Left ventricle myocardium superior (tissue), 1 donor: ENCODE results near the gene TNRC6C. TPM values are rescaled to one million over a fixed set of nuclear protein-coding genes. Genes with fewer than 3 reads are reported as not detected.

Experiments
- ATAC-seq: fragments of 200-7000 bp; cut with Tn5 transposase; one replicate; pipeline ENCODE4 v1.9.1; 2020; ENCODE audit warnings: mild to moderate bottlenecking, moderate library complexity
- DNase-seq: peaks from one replicate; pipeline ENCODE4 v3.0.0-alpha.2; 2020
- intact Hi-C: fragments of 100-400 bp; cut with micrococcal nuclease; formaldehyde crosslinking; loops from one replicate; pipeline ENCODE4 v1.11.0; 2022
- total RNA-seq: library from RNA; stranded (reverse); fragmentation: NEBNext Ultra II Directional; extraction: Animal tissue kit (Norgen Biotek cat#: 25700); gene quantifications from one replicate; pipeline ENCODE4 v1.2.1, GENCODE V29; 2021
- donor health status: DM: no; HTN: yes; CAD: no; lungs with severe emphysema.

TNRC6C gene
- total RNA-seq, 1 donor from 2014 or later, result 21.2 TPM

DNA sequence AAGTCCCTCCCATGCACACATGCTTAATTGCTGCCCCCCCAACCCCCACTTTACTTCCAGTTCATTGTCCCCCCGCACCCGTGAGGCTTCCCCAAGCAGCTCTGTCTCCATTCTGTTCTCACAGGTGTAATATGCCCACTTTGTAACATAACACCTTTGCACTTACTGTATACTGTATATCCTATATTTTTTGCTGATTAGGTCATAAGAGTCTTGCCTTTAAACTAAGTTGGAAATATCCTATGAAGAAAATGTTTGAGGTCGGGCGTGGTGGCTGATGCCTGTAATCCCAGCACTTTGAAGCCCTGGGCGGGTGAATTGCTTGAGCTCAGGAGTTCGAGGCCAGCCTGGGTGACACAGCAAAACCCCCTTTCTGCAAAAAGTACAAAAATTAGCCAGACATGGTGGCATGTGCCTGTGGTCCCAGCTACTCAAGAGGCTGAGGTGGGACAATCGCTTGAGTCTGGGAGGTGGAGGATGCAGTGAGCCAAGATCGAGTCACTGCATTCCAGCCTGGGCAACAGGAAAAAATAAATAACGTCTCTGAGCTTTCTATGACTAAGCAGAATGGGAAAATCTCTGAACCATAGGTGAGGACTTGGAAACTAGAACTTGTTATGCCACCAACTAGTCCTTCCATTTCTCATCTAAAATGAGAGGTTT, 76.1 kb downstream of the TNRC6C start:
- intact Hi-C loops, result no loop called here
- DNase-seq (no peak), ATAC-seq (no peak)

DNA sequence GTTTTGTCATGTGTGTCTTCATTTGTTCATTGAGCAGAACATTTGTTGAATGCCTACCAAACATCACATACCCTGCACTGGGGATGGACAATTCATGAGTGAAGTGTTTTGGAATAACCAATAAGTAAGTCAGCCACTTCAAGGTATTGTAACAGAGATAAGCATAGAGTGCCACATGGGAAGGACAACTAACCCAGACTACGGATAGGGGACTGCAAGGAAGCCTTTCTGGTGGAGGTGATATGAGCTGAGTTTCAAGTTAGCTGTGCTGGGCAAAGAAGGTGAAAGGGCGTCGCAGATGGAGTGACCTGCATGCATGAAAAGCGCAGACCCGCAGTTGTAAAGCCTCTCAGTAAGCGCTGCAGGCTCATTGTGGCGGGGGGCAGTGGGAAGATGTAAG, 78.8 kb downstream of the TNRC6C start:
- DNase-seq, result no peak
- no peak for ATAC-seq
- intact Hi-C loops, result no loop called here

DNA sequence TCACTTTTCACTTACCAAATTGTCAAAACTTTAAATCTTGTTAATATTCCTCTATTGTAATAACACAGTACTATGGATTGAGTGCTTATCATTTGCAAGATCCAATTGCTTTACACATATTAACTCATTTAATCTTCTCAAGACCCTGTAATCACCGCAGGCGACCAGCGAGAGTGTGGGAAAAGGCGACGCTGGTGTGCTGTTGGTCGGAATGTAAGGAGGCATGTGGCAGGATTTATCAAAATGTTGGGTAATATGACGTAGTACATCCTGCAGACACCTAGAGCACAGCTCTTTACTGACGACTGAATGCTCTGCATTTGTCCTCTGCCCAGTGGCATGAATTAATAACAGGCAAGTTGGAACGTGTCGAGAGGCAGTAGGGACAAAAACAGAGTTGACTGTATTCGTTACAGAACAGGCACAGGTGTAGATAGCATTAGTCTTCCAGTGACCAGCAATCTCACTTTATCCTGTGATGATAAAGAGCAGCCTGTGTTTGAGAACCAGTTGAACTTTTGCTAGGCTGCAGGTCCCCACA, 80.3 kb downstream of the TNRC6C start:
- DNase-seq (no peak), ATAC-seq (peak; percentile 4)
- intact Hi-C loops, result no loop called here

DNA sequence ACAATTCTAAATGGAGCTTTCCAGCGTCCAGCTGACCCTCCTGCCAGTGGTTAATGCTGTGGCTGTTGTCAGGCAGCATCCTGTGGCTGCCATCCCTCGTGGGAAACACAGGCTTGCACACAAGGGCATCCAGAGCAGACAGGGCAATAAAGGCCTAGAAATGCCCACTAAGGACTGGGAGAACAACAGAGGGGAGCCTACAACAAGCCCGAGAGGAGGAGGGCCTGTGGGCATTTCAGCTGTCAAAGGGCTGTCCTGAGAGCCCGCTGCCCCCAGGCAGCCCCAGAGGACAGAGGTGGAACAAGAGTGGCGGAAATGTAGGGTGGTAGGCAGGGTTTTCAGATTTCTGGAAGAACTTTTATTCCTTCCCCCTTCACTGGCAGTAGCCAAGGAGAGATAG, 81.1 kb downstream of the TNRC6C start:
- intact Hi-C loops, result no loop called here
- no peak for ATAC-seq
- DNase-seq, result no peak

DNA sequence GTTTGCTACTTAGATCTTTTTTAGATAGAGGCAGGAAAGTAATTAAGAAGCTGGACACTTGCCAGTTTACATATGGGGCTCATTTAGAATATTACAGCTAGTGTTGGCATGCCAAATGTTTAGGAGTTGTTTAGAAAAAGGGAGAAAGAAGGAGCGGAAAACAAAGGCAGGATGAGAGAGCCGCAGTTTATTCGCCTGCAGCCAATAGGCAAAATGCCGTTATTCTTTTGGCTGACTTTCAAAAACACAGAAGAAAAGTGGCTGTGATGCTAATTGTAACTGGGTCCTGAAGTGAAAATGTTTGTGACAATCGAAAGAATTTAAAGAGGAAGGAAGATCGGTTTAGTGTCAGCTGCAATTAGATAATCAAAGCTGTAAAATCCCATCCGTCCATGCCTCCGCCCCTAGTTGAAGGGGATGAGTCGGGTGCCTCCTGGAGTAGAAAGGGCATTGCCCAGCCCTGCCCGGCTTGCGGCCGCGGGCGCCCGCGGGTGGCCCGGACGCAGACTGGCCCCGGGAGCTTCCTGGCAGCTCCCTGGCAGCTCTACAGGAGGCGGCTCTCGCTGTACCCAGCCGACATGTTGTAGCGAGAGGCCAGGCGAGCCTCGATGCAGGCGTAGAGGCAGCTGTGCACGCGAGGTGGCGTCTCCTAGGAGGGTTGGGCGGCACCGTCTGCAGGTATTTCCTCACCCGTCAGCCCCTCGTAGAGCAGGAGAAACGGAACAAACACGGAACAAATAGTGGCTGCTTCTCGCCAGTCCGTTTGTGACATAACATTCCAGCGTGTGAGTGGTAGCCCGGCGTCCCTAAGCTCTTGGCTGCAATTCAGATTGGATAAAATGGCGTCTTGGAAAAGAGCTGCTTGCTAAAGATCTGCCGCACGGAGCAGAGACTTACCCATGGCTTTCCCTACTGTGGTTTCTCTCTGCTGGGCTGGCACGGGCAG, 82.2 kb downstream of the TNRC6C start:
- peak; percentile 82 for ATAC-seq
- intact Hi-C loops, result no loop called here
- peak; percentile 79 for DNase-seq

DNA sequence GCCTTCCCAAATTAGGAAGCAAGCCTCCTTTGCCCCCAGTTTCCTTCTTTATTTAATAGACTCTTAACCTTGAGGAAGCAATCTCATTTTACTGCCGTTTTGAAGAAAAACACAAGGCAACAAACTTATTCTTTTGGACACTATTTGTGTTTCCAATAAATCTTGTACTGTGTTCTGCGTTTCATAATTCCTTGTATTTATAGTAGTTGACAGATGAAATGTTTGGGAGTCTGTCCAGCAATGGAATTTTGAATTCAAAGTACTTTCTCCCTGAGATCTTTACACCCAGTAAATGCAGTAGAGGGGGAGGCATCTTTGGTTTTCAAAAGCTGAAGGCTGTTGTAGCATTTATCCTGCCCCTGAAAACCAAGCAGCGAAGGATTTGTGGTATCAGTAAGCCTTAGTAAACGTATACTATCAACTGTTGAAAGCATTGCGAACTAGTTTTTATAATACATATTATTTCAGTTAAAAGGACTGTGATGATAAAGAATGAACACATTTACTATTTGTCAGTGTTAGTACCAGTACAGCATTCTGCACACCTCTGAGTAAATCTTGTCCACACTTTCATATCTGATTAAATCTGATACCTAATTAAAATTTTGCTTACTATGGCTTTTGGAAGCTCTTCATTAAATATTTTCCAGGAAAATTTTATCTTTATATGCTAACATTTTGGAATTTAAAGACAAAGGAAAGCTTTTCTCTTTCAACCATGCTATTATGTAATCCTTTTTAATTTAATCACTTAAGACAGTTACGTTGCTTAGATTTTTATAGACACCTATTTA, 83.1 kb downstream of the TNRC6C start:
- no peak for DNase-seq
- intact Hi-C loops, result no loop called here
- peak; percentile 36 for ATAC-seq

DNA sequence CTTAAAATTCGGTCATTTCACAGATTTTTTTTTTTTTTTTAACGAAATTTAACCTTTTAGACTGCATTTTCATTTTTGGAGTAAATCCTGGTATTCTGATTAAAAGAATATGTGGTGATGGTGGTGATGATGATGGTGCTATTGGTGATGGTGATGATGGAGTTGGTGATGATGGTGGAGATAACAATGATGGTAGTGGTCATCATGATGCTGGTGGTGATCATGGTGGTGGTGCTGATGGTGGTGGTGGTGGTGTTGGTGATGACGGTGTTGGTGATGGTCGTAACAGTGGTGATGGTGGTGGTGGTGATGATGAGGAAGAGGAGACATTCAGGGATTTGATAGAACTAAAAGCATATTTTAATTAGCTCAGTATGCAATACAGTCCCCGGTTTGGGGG, 84.0 kb downstream of the TNRC6C start:
- ATAC-seq (no peak), DNase-seq (no peak)
- intact Hi-C loops, result no loop called here

DNA sequence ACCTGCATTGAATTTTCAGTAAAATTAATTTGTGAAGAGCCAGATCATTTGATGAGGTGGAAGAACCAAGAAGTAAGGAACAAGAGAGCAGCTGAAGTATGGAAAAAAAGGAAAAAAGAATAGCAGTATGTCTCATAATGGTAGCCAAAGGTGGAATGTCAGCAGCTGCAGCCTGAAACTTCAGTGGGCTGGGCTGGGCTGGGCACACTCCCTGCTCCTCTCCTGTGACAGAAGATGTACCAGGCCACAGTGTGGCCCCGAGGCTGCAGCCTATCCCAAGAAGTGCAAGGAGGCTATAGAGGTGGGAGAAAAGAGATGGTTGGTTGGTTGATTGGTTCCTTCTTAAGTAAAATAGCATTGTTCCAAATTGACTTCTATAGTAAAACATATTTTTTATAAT, 84.5 kb downstream of the TNRC6C start:
- DNase-seq (no peak), ATAC-seq (no peak)
- intact Hi-C loops, result no loop called here

DNA sequence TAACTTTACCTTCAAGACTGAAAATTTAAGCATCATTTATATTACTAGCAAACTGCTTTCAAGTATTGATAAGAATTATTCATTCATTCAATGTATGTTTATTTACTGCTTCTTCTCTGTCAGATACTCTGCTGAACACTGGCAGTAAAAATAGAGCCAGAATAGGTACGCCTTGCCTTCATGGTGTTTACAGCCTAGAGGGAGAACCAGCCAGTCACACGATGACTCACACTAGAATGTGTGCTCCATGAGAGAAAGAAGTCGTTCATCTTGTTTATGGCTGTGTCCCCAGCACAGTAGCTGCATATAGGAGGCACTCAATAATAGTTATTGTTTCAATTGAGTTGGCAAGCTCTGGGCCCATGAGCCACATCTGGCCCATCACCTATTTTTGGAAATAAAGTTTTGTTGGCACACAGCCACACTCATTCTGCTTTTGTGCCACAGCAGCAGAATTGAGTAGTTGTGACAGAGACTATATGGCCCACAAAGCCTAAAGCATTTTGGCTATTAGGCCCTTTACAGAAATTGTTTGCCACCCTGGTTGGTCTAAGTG, 85.9 kb downstream of the TNRC6C start:
- intact Hi-C loops, result no loop called here
- DNase-seq, result no peak
- ATAC-seq, result no peak

DNA sequence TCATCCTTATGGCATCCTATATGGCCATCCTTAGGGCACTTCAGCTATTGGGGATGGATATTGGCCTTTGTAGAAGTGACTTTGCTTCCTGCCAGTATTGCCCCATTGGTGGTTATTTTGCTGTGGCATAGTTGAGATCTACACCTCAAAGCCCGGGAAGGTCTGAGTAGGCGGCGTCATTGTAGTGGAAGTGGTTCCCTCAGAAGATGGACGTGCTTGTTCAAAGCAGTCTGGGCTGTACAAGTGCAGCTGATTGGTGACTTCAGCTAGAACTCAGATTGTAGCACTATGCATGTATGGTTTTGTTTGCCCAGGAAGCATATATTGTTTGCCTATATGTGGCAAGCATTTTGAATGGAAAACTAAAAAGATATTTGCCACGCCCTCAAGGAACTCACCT, 86.8 kb downstream of the TNRC6C start:
- no peak for DNase-seq
- intact Hi-C loops, result no loop called here
- ATAC-seq, result no peak

DNA sequence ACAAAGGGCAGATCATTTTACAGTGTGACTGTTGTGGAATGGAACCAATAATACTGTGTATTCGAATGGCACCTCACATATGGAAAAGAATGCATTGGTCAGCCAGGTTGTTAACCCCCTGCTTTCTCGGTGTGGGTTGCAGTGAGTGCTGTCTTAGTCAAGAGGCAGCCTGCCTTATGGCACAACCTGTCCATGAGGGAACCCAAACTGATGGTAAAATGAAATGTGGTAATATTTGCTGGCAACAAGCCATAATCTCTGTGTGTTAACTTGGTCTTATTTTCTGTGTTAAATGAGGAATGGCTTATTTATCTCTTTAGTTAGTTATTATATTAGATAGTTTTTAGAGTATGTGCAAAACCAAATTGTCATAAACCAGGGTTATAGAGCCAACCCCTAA, 88.4 kb downstream of the TNRC6C start:
- DNase-seq, result no peak
- ATAC-seq, result no peak
- intact Hi-C loops, result no loop called here

DNA sequence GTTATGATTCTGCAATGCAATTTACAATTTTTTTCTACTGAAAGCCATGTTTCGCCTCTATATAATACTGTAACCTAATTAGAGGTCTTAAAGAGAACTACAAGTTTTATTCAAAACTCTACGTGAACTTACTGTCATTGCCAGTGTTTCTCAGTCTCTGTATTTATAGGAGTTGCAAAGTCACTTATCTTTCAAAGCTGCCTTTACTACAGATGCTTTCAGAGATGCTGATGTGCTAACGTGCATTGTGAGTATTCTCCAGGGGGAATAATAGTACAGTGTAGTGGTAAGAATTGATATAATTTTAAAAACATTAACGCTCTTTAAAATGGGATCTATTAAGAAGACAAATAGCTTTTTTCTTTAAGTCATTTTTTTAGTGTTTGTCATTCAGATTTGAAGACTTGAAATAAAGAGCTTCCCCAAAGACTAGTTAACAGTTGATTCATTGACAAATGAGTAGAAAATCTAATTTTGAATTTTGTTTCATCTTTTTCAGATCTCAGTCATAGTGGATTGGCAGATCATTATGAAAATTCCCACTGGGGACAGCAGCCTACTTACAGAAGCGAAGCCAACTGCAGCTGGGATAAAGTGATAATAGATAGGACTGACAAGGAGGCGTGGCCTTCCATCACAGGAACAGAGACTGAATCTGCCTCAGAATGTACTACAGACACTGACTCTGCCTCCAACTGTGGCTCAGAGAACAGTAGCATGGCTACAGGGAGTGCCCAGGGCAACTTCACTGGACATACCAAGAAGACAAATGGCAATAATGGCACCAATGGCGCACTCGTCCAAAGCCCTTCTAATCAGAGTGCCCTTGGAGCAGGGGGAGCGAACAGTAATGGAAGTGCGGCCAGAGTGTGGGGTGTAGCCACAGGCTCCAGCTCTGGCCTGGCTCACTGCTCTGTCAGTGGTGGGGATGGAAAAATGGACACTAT, 90.1 kb downstream of the TNRC6C start:
- DNase-seq, result no peak
- ATAC-seq, result no peak
- intact Hi-C loops, result no loop called here

DNA sequence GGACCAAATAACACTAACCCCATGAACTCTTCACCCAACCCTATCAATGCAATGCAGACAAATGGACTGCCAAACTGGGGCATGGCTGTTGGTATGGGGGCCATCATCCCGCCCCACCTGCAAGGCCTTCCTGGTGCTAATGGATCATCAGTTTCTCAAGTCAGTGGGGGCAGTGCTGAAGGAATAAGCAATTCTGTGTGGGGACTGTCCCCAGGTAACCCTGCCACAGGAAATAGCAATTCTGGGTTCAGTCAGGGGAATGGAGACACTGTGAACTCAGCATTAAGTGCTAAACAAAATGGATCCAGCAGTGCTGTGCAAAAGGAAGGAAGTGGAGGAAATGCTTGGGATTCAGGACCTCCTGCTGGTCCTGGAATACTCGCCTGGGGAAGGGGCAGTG, 91.1 kb downstream of the TNRC6C start:
- no peak for ATAC-seq
- DNase-seq, result no peak
- intact Hi-C loops, result no loop called here

DNA sequence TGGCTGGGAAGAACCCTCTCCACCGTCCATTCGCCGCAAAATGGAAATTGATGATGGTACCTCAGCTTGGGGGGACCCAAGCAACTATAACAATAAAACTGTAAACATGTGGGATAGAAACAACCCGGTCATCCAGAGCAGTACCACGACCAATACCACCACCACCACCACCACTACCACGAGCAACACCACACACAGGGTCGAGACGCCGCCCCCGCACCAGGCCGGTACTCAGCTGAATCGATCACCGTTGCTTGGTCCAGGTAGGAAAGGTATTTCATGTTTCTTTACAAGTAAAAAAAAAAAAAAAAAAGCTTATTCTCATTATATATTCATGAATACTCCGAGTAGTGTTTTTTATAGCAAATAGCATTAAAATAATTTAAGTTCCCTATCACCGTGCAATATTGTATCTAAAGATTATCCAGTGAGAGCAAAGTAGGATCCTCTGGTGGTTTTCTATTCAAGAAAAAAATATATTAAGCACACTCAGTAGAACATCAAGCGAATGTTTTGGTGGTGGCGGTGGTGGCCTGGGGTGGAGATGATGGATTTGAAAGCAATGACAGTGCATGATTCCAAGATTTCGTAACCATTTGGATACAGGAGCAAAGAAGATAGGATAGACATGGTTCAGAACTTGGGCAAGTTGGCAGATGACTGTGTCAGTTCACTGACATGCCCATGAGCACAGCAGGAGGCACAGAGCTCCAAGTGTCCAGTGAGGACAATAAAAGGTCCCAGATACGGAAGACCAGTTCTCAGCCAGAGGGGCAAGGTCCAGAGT, 92.9 kb downstream of the TNRC6C start:
- intact Hi-C loops, result no loop called here
- no peak for ATAC-seq
- DNase-seq, result no peak

DNA sequence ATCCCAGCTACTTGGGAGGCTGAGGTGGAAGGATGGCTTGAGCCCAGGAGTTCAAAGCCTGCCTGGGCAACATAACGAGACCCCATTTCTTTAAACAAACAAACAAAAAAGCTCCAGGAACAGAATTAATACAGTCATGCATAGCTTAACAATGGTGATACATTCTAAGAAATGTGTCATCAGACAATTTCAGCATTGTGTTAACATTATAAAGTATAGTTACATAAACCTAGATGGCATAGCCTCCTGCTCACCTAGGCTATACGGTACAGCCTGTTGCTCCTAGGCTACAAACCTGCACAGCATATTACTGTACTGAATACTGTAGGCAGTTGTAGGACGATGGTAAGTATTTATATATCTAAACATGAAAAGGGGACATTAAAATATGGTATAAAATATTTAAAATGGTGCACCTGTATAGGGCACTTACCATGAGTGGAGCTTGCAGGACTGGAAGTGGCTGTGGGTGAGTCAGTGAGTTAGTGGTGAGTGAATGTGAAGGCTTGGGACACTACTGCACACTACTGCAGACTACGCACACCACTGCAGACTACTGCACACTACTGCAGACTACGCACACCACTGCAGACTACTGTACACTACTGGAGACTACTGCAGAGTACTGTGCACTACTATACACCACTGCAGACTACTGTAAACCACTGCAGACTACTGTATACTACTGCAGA, 95.4 kb downstream of the TNRC6C start:
- ATAC-seq, result no peak
- intact Hi-C loops, result no loop called here
- DNase-seq, result no peak

DNA sequence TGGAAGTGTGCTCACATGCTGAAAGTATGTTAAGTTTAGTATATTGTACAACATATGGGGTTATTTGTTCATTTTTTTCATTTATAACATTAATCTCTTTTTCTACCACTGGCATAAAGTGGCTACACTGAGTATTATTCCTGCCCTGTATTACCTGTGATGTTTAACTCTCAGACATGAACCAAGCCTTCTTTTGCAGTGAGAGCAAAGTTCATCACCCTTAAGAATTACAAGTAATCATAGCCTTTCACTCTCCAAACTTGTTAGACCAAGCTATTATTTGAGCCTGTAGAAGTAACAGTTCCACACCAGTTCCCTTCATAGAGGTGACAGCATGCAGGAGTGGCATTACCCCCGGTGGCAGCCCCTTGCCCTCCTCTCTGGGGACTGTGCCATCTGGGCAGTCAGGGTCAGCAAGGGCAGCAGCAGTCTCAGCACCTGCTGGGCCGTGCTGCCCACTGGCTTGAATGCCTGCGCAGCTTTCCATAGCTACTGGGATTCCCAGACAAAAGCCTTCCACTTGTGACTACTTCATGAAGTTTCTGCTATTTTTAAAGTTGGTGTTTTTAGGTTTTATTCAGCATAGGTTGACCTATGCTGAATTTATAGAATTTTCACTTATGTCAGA, 98.7 kb downstream of the TNRC6C start:
- intact Hi-C loops, result no loop called here
- no peak for DNase-seq
- ATAC-seq, result peak; percentile 32

DNA sequence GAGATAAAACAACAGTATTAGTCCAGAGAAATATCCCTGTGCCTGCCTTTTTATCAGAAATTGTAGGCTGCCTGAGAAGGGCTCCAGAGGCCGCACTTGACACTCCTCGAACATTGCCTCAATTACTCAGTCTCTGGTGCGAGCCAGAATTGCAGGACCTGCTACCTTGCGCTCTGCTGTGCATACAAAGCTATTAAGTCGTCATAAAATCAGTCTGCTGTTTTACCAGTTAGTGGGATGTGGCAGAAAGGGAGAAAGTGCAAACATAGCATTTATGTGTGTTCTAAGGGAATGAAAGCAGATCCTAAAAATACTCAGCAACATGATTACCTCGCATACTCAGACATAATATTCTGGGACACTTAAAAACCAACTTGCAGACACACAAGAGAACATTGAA, 99.5 kb downstream of the TNRC6C start:
- DNase-seq (no peak), ATAC-seq (peak; percentile 71)
- intact Hi-C loops, result no loop called here
